ENCODE measurements around the gene EPO. TPM values are rescaled to one million over a fixed set of nuclear protein-coding genes. Genes with fewer than 3 reads are reported as not detected.

The EPO gene
- total and polyA plus RNA-seq, 2 of the 8 experiments (the other 6 are each of a cell fraction or from before 2014, with no cell fraction given), result 0.42 to 0.95 TPM

DNA sequence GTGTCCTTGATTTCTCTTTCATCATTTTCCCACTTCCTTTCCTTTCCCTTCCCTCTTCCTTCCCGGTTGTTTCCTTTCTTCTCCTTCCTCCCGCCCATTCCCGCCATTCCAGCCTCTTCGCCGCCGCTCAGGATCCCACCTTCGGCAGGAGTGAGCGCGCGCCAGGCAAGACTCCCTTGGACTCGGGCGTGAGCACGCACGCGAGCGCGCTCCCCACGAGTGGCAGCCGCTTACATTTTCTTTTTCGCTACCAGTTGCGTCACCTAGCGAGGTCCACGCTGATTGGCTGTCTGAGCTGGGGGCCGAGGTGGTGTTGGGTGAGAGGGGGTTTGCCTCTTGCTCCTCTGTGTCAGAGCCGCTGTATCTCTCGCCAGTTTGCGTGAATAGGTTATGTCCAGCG lies 24.9 kb downstream of the EPO start:
- H3K79me2 ChIP-seq (ENCODE audit: control insufficient read depth in 1 of 2, insufficient read depth in 2 of 2, low read length in 2 of 2), result no peaks in the 10 kb centered on the region
- H3K18ac ChIP-seq (ENCODE audit: extremely low read depth, low read length), result no peak overlapping the region; the same call in 1 of the 2 replicates
- H2BK20ac ChIP-seq (ENCODE audit: low read length), result no peak overlapping the region
- H3K4me2 ChIP-seq (ENCODE audit: insufficient read depth in 1 of 2, low read depth in 2 of 2, low read length in 2 of 2), result peak overlapping the region; percentile 11 to 54; a peak in 2 of 4 replicates
- no peak overlapping the region for H3K14ac ChIP-seq (ENCODE audit: insufficient read length)
- no peaks in the 10 kb centered on the region for H3K4me1 ChIP-seq (replicated peaks in 1 of 4; ENCODE audit: control insufficient read depth in 3 of 4, insufficient read depth in 4 of 4, low read length in 3 of 4)
- no peak overlapping the region for H4K5ac ChIP-seq (ENCODE audit: insufficient read length, low read depth, low read length)
- ChIA-PET POLR2A (ENCODE audit: partially characterized antibody) (interaction anchor here (0.8 to 4.5 kb wide), 5 partner anchors 16 to 107 kb away, joined by 3 to 31 read pairs (median 4); partner anchors contain the start of gene SLC12A9), CTCF (ENCODE audit: partially characterized antibody) (interaction anchor here (0.7 to 3.2 kb wide), 5 partner anchors 16 to 464 kb away, joined by 3 to 23 read pairs (median 4); no protein-coding TSS in a partner anchor)
- DNase-seq (ENCODE audit: low read depth in 1 of 2, low spot score in 2 of 2), result no peak
- WGBS, 2 experiments (ENCODE audit: extremely low coverage in 1 of 2, insufficient coverage in 1 of 2, insufficient read length in 1 of 2, insufficient replicate concordance in 2 of 2, low coverage in 1 of 2, low lambda C conversion rate in 2 of 2, missing lambda C conversion rate in 1 of 2), result 48% methylated on average over 27 of the region's 28 CpGs; no CpG with 5 or more reads in 1 of the 2 experiments
- no peak for FAIRE-seq
- no peaks in the 10 kb centered on the region for H4K20me1 ChIP-seq (replicated peaks in 1 of 2; ENCODE audit: control insufficient read depth in 1 of 2, insufficient read depth in 2 of 2, low read length in 2 of 2)
- H3K23ac ChIP-seq (ENCODE audit: insufficient read length), result no peak overlapping the region
- no peaks in the 10 kb centered on the region for H3K9me3 ChIP-seq (ENCODE audit: insufficient read depth in 2 of 2, low read depth in 1 of 2, low read length in 1 of 2)
- no peak overlapping the region for H3K4ac ChIP-seq (replicated peaks; ENCODE audit: insufficient read length, low read depth, low read length)
- H3K23me2 ChIP-seq (ENCODE audit: low read depth, low read length), result 0 out of 2 replicates have a peak, but pooled peaks cover 3% of the 10 kb centered on the region
- H3K4me3 ChIP-seq (ENCODE audit: extremely low read depth in 1 of 4, insufficient read depth in 2 of 4, low read depth in 3 of 4, low read length in 4 of 4), result peak overlapping the region; percentile 34 to 65 (median 50); a peak in 7 of 8 replicates
- peak overlapping the region; percentile 4; the same call in 1 of the 2 replicates for H2AFZ ChIP-seq (ENCODE audit: low read length)
- H3K9ac ChIP-seq (replicated peaks in 1 of 4; ENCODE audit: extremely low read depth in 1 of 4, low read depth in 3 of 4, low read length in 3 of 4), result 0 out of 7 replicates have a peak overlapping the region, but pooled peaks of 1 of the 4 experiments have one; percentile 44
- no peak overlapping the region for H4K8ac ChIP-seq (ENCODE audit: extremely low read depth, insufficient read depth, low read length)
- no peak overlapping the region for H2BK15ac ChIP-seq (ENCODE audit: low read length)
- H3K27me3 ChIP-seq (replicated peaks in 1 of 4; ENCODE audit: control insufficient read depth in 3 of 4, extremely low read depth in 1 of 4, insufficient read depth in 3 of 4, low read length in 3 of 4), result no peaks in the 10 kb centered on the region
- no peak overlapping the region for H2BK120ac ChIP-seq (replicated peaks; ENCODE audit: low read depth, low read length)
- no peak overlapping the region for H3K56ac ChIP-seq (replicated peaks; ENCODE audit: insufficient read length, low read depth, low read length)
- H2BK12ac ChIP-seq (ENCODE audit: low read depth, low read length), result no peak overlapping the region
- no peak overlapping the region for H4K91ac ChIP-seq (replicated peaks; ENCODE audit: insufficient read length, low read length)
- H2BK5ac ChIP-seq (ENCODE audit: low read depth, low read length), result no peak overlapping the region
- H3K36me3 ChIP-seq (ENCODE audit: control insufficient read depth in 2 of 4, insufficient read depth in 4 of 4, low read length in 3 of 4), result no peaks in the 10 kb centered on the region
- H3K27ac ChIP-seq (ENCODE audit: low read depth, low read length), result no peak overlapping the region; the same call in 1 of the 2 replicates
- no peak overlapping the region for H2AK5ac ChIP-seq (ENCODE audit: low read depth, low read length)
- no peaks in the 10 kb centered on the region for H3K79me1 ChIP-seq (ENCODE audit: low read depth, low read length)
- TF ChIP-seq EP300 (IDR thresholded peaks at IDR 0.05; ENCODE audit: borderline replicate concordance in 1 of 2, low read depth in 2 of 2, low read length in 2 of 2) (no peak), USF2 (IDR thresholded peaks at IDR 0.05; ENCODE audit: low read length) (no peak), RFX5 (IDR thresholded peaks at IDR 0.05; ENCODE audit: borderline replicate concordance, low read depth, low read length) (peak; percentile 72), BACH1 (IDR thresholded peaks at IDR 0.05; ENCODE audit: low read length) (peak; percentile 61), CTCF (IDR thresholded peaks at IDR 0.05; ENCODE audit: control extremely low read depth in 1 of 3, insufficient read depth in 1 of 3, low read depth in 1 of 3, low read length in 3 of 3) (no peak), ATF3 (IDR thresholded peaks at IDR 0.05; ENCODE audit: insufficient read depth, low read depth, low read length) (peak; percentile 13; the same call in 1 of the 2 replicates), TAF1 (IDR thresholded peaks at IDR 0.05; ENCODE audit: low read depth, low read length) (peak; percentile 20; the same call in 1 of the 2 replicates), RBBP5 (IDR thresholded peaks at IDR 0.05; ENCODE audit: borderline replicate concordance, low read depth, low read length) (no peak)

Measured in H1 (cell line).